Measurements from ENCODE around the gene AOC3.
"Not testable (repeated sequence)": the region's sequence is repeated elsewhere in the genome, so short reads cannot be mapped to it uniquely, and the experiment has no call there.

AOC3 gene

GRCh38 chr17:42894283-42895184, 43.5 kb downstream of the AOC3 start:
- no peak for DNase-seq

DNA sequence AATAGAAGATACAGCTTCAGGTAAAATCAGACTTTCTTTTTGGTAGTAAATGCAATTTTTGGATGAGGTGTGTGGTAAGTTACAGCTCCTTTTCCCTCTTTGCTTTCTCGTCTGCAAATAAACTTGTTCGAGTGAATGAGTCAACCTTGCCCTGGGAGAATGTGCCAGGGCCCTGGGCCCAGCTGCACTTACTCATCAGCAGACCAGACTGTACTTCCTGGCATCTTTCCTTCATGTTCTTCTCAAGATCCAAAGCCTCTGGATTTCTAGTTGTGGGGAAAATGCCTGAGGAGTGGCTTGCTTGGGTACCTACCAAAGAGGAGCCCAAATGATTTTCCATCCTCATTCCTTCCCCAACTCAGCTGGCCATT, 44.2 kb downstream of the AOC3 start:
- DNase-seq, result no peak

GRCh38 chr17:42898147-42898811, 47.3 kb downstream of the AOC3 start:
- DNase-seq, result no peak

DNA sequence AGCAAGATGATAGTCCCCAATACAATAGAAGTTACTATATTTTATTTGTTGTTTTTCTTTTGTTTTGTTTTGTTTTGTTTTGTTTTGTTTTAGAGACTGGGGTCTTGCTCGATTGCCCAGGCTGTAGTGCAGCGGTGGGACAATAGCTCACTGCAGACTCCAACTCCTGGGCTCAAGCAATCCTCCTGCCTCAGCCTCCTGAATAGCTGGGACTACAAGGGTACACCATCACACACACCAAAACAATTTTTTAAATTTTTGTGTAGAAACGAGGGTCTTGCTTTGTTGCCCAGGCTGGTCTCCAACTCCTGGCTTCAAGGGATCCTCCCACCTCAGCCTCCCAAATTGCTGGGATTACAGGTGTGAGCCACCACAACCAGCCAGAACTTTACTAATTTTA, 49.0 kb downstream of the AOC3 start:
- DNase-seq, result not testable (repeated sequence)

GRCh38 chr17:42900460-42901331, 49.7 kb downstream of the AOC3 start, which contains the start of gene G6PC1:
Gene G6PC1, plus strand, starts transcription at chr17:42900799. Its CDS starts 78 bp downstream, at chr17:42900877.
- no peak for DNase-seq

- no peak for DNase-seq
These were observed 50.7 kb downstream of the AOC3 start for GRCh38 chr17:42901535-42902229.

DNA sequence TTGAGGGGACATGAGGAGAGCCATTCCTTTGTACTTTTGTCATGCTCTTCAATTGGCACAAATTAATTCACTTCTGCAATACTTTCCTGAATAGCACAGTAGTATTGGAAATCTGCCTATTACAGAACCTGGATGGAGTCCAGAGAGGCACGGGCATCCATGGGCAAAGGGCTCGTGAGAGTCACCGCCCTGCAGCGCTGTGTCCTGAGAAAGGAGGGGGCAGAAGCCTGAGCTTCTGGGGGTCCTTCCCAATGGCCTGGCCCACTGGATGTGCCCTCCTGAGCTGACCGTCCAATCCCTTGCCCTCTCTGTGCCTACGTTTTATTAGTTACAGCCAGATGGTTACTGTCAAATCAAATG, 53.1 kb downstream of the AOC3 start:
- no peak for DNase-seq

- DNase-seq, result no peak
These were observed 55.9 kb downstream of the AOC3 start for GRCh38 chr17:42906772-42907446.

All from stimulated activated CD8-positive, alpha-beta memory T cell treated with anti-CD3 and anti-CD28 coated beads, Interleukin-4, amount 100 ng/mL, for 48 hours (primary cell).